Esophagus (tissue), 2 donors: ENCODE results near the gene VANGL1. TPM values are rescaled to one million over a fixed set of nuclear protein-coding genes. Genes with fewer than 3 reads are reported as not detected.

Experiments used
- H3K27ac ChIP-seq, 2 donors: one replicate each; pipeline ENCODE4 v1.5.1; 2013; ENCODE audit warnings: low read depth in 2 of 2, mild to moderate bottlenecking in 2 of 2, inconsistent platforms in 1 of 2, low read length in 1 of 2, moderate library complexity in 1 of 2
- H3K27me3 ChIP-seq, 2 donors: one replicate each; pipeline ENCODE4 v1.6.1; 2013; ENCODE audit warnings: low read length in 2 of 2, control low read depth in 1 of 2, mild to moderate bottlenecking in 1 of 2; ENCODE audit not compliant: insufficient read depth in 2 of 2, control insufficient read depth in 1 of 2
- H3K36me3 ChIP-seq, 2 donors: one replicate each; pipeline ENCODE4 v1.6.1; 2013; ENCODE audit warnings: low read length in 1 of 2; ENCODE audit not compliant: control insufficient read depth in 2 of 2, insufficient read depth in 2 of 2
- H3K4me1 ChIP-seq, 2 donors: one replicate each; pipeline ENCODE4 v1.6.1; 2013; ENCODE audit warnings: low read length in 1 of 2; ENCODE audit not compliant: control insufficient read depth in 2 of 2, insufficient read depth in 2 of 2
- H3K4me3 ChIP-seq, 2 donors: one replicate each; pipeline ENCODE4 v1.5.1; 2013; ENCODE audit warnings: low read length in 2 of 2, mild to moderate bottlenecking in 2 of 2, low read depth in 1 of 2, moderate library complexity in 1 of 2
- H3K9me3 ChIP-seq, 2 donors: one replicate each; pipeline ENCODE4 v1.6.1; 2013; ENCODE audit warnings: mild to moderate bottlenecking in 2 of 2, low read depth in 1 of 2, low read length in 1 of 2, moderate library complexity in 1 of 2; ENCODE audit not compliant: control insufficient read depth in 2 of 2, insufficient read depth in 1 of 2
- WGBS, 2 donors: extraction: QIAGEN DNeasy Blood & Tissue Kit; methylation state at CpG; one replicate each; pipeline ENCODE4 v1.1.7; 2013; 5-methylcytosine and 5-hydroxymethylcytosine counted together
- polyA plus RNA-seq, 2 donors: library from polyadenylated mRNA; stranded (reverse); fragments of 200-250 nt; gene quantifications; one replicate each; pipeline ENCODE4 v1.2.3, GENCODE V29; 2013
- donor health status: healthy with polysubstance abuse.
- donor health status: Bipolar disorder and iron deficiency.

VANGL1 gene
- polyA plus RNA-seq, 2 donors, result 3.4 to 4.1 TPM

- Histone ChIP-seq H3K4me1 (peaks cover 0 to 2% of the 10 kb centered on the region in 2 donors), H3K9me3 (no peaks in the 10 kb centered on the region), H3K27me3 (no peaks in the 10 kb centered on the region), H3K36me3 (no peaks in the 10 kb centered on the region), H3K4me3 (no peak overlapping the region), H3K27ac (no peak overlapping the region)
- WGBS, 2 donors, result 94 to 96% methylated on average over 7 of the region's 7 CpGs
Measured at GRCh38 chr1:115719285-115719684, 77.5 kb downstream of the VANGL1 start.

GRCh38 chr1:115722221-115722620, 80.5 kb downstream of the VANGL1 start:
- no peak overlapping the region for H3K4me3 ChIP-seq
- 88 to 94% methylated on average over 1 of the region's 1 CpG for WGBS, 2 donors
- no peaks in the 10 kb centered on the region for H3K9me3 ChIP-seq
- H3K27ac ChIP-seq, result no peak overlapping the region
- H3K4me1 ChIP-seq, result no peaks in the 10 kb centered on the region
- no peaks in the 10 kb centered on the region for H3K27me3 ChIP-seq
- H3K36me3 ChIP-seq, result no peaks in the 10 kb centered on the region

DNA sequence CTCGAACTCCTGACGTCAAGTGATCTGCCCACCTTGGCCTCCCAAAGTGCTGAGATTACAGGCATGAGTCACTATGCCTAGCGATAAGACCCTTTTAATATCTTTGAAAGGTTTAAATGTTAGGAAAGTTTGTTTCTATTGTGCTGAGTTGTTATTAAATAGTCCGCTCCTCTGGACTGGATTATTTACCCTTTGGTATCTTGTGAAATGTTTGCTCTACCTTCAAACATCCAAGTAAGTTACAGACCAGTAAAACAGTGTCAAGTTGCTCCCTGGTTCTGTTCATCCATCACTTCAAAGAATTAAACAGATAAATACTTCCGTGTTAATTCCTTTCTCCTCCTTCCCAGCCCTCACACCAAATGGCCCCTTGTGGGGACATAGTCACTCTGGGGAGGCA, 82.0 kb downstream of the VANGL1 start:
- Histone ChIP-seq H3K36me3 (no peaks in the 10 kb centered on the region), H3K4me1 (peaks cover 0 to 4% of the 10 kb centered on the region in 2 donors), H3K27me3 (no peaks in the 10 kb centered on the region), H3K4me3 (no peak overlapping the region), H3K9me3 (no peaks in the 10 kb centered on the region), H3K27ac (no peak overlapping the region)
- 73 to 85% methylated on average over 5 of the region's 5 CpGs for WGBS, 2 donors

DNA sequence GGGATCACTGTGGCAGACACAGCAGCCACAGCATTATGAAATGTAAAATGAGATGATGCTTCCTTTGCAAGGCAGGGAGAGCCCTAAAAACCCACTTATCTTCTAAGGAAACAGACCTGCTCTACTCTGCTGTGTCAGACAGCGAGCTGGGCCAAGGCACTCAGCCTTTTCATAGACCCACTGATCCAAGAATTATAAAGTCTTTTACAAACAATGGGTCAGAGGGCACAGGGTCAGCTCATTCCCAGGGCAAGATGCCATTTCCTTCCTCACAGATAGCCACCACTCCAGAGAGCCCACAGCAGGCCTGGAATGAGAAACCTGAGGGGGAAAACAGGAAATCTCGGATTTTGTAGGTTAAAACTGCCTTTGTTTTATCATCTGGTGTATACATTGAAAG, 83.8 kb downstream of the VANGL1 start:
- Histone ChIP-seq H3K9me3 (no peaks in the 10 kb centered on the region), H3K4me1 (peaks cover 0 to 4% of the 10 kb centered on the region in 2 donors), H3K27ac (no peak overlapping the region), H3K4me3 (no peak overlapping the region), H3K27me3 (no peaks in the 10 kb centered on the region), H3K36me3 (no peaks in the 10 kb centered on the region)
- 64 to 73% methylated on average over 2 of the region's 2 CpGs for whole genome bisulfite sequencing, 2 donors

DNA sequence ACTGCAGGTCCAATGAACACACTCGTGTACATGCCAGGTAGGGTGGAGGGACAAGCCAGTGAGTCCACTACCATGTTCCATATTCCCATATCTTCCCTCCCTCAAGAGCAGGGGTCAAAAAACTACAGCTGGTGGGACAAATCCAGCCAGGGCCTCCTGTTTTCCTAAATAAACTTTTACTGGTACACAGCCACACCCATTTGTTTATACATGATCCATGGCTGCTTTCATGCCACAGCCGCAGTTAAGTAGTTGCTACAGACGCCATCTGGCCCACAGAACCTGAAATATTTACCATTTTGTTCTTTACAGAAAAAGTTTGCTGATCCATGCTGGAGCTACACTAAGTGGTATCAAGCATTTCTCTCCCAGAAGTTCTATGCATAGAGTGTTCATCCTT, 84.4 kb downstream of the VANGL1 start:
- Histone ChIP-seq H3K4me1 (peaks cover 0 to 4% of the 10 kb centered on the region in 2 donors), H3K27me3 (no peaks in the 10 kb centered on the region), H3K36me3 (no peaks in the 10 kb centered on the region), H3K4me3 (no peak overlapping the region), H3K9me3 (no peaks in the 10 kb centered on the region), H3K27ac (peak overlapping the region in 1 of 2 donors; percentile 42)
- 65% methylated on average over 3 of the region's 3 CpGs for WGBS, 2 donors

DNA sequence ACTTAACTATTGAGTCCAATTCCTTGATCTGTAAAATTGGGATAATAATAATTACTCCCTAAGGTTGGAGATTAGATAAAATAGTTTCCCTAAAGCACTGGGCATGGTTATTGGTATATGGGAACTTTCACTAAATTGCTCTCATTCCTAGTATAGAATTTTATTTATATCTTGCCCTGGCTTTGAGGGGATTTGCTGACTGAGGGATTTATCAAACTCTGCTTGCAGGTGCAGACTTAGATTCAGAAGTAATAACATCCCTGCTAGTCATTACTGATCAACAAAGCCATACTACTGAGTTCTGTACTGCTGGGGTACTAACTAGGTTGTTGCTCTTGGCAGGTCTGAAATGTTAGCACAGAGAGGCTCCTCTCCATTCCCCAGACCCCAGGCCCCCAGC, 84.8 kb downstream of the VANGL1 start:
- H3K4me1 ChIP-seq, result peaks cover 0 to 4% of the 10 kb centered on the region in 2 donors
- H3K36me3 ChIP-seq, result no peaks in the 10 kb centered on the region
- H3K27me3 ChIP-seq, result no peaks in the 10 kb centered on the region
- peak overlapping the region in 1 of 2 donors; percentile 30 for H3K27ac ChIP-seq
- no peaks in the 10 kb centered on the region for H3K9me3 ChIP-seq
- no peak overlapping the region for H3K4me3 ChIP-seq

DNA sequence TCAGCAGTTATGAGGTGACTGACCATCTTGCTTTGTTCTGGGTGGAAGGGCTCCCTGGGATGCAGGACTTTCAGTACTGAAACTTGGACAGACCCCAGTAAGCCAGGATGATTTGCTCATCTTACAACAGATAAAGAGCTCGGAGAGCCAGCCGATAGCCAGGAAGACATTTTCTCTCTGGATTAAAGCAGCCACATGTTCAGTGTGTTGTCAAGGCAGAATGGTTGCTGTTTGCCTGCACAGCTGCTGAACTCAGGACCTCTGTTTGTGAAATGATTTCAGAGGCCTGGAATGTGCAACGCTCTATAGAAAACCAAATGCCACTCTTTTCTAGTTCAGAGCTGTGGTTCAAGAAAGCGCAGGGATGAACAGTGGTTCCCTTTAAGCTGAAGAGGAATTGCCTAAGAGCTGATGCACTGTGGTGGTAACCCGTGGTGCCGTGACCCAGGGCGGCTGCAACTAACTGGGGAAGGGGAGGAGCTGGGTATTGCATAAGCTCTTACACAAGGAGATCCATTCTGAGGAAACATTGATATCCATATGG, 86.0 kb downstream of the VANGL1 start:
- H3K36me3 ChIP-seq, result no peaks in the 10 kb centered on the region
- H3K4me3 ChIP-seq, result no peak overlapping the region
- H3K4me1 ChIP-seq, result peaks cover 0 to 4% of the 10 kb centered on the region in 2 donors
- WGBS, 2 donors, result 51 to 64% methylated on average over 7 of the region's 7 CpGs
- H3K9me3 ChIP-seq, result no peaks in the 10 kb centered on the region
- no peaks in the 10 kb centered on the region for H3K27me3 ChIP-seq
- peak overlapping the region; percentile 52 to 69 for H3K27ac ChIP-seq

- no peaks in the 10 kb centered on the region for H3K36me3 ChIP-seq
- peaks cover 0 to 4% of the 10 kb centered on the region in 2 donors for H3K4me1 ChIP-seq
- no peaks in the 10 kb centered on the region for H3K27me3 ChIP-seq
- H3K27ac ChIP-seq, result peak overlapping the region in 1 of 2 donors; percentile 52
- H3K9me3 ChIP-seq, result no peaks in the 10 kb centered on the region
- 52 to 71% methylated on average over 1 of the region's 1 CpG for WGBS, 2 donors
- H3K4me3 ChIP-seq, result no peak overlapping the region
Measured at GRCh38 chr1:115728341-115728740, 86.6 kb downstream of the VANGL1 start.

GRCh38 chr1:115729756-115730155, 88.0 kb downstream of the VANGL1 start:
- Histone ChIP-seq H3K36me3 (no peaks in the 10 kb centered on the region), H3K4me1 (peaks cover 0 to 4% of the 10 kb centered on the region in 2 donors), H3K4me3 (no peak overlapping the region), H3K27ac (no peak overlapping the region), H3K27me3 (no peaks in the 10 kb centered on the region), H3K9me3 (no peaks in the 10 kb centered on the region)
- WGBS, 2 donors, result 46 to 73% methylated on average over 4 of the region's 4 CpGs

DNA sequence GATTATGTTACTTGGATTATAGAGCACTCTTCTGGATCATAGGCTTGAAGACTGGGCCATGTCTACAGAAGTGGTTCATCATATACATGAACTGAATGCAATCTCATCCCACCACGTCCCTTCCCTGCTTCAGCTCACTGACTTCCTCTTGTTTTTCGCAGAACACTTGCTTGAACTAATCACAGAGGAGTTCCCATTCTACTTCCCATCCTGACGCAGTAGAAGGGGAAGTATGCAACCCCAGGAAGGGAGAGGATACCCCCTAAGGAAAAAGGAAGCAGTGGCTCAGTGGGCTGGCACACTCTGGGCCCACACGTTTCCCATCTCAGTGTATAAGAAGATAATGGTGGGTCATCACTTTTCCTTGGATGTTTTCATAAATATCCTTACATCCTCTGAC, 90.5 kb downstream of the VANGL1 start:
- Histone ChIP-seq H3K27me3 (no peaks in the 10 kb centered on the region), H3K4me3 (no peak overlapping the region), H3K9me3 (no peaks in the 10 kb centered on the region), H3K36me3 (no peaks in the 10 kb centered on the region), H3K27ac (no peak overlapping the region), H3K4me1 (peaks cover 0 to 4% of the 10 kb centered on the region in 2 donors)
- WGBS, 2 donors, result 57 to 60% methylated on average over 4 of the region's 4 CpGs
